Fibroblast of lung (primary cell): ENCODE data around the gene CD200R1L. TPM values are rescaled to one million over a fixed set of nuclear protein-coding genes. Genes with fewer than 3 reads are reported as not detected.

ENCODE experiments used
- DNase-seq, 2 donors: peaks; one replicate each; pipeline versions ENCODE4 v3.0.0 to v3.0.0-alpha.2; 2010; ENCODE audit warnings: low read depth in 2 of 2
- H2AFZ ChIP-seq: 2 replicates; pipeline ENCODE4 v1.5.1; 2012; ENCODE audit warnings: low read length, control low read depth, inconsistent platforms
- H3K27ac ChIP-seq: 2 replicates; pipeline ENCODE4 v1.5.1; 2011; ENCODE audit warnings: low read length, control low read depth; ENCODE audit not compliant: insufficient read depth
- H3K27me3 ChIP-seq: 2 replicates; pipeline ENCODE4 v1.5.1; 2011; ENCODE audit warnings: mild to moderate bottlenecking, low read length; ENCODE audit not compliant: control insufficient read depth, insufficient read depth
- H3K36me3 ChIP-seq: 2 replicates; pipeline ENCODE4 v1.5.1; 2011; ENCODE audit warnings: low read length; ENCODE audit not compliant: control insufficient read depth, insufficient read depth
- H3K4me1 ChIP-seq: 2 replicates; pipeline ENCODE4 v1.5.1; 2011; ENCODE audit warnings: low read length; ENCODE audit not compliant: control insufficient read depth, insufficient read depth; ENCODE audit errors: extremely low read depth
- H3K4me2 ChIP-seq: 2 replicates; pipeline ENCODE4 v1.5.1; 2011; ENCODE audit warnings: low read length, control low read depth; ENCODE audit not compliant: insufficient read depth; ENCODE audit errors: extremely low read depth
- H3K4me3 ChIP-seq, 4 experiments: fragments of 200-600 bp in 1 of 4; sonication (generic) in 1 of 4; replicated peaks in 1 of 4; 2 replicates each; pipeline ENCODE4 v1.5.1; 2011 to 2016; ENCODE audit warnings: low read length in 4 of 4, low read depth in 3 of 4, mild to moderate bottlenecking in 3 of 4, control low read depth in 2 of 4, inconsistent platforms in 1 of 4, mixed read lengths in 1 of 4; ENCODE audit not compliant: insufficient read depth in 1 of 4; ENCODE audit errors: control extremely low read depth in 1 of 4
- H3K79me2 ChIP-seq: 2 replicates; pipeline ENCODE4 v1.5.1; 2012; ENCODE audit warnings: mild to moderate bottlenecking, low read length, inconsistent platforms; ENCODE audit not compliant: control insufficient read depth, insufficient read depth
- H3K9ac ChIP-seq: 2 replicates; pipeline ENCODE4 v1.5.1; 2011; ENCODE audit warnings: mild to moderate bottlenecking, low read length, control low read depth; ENCODE audit not compliant: insufficient read depth
- H3K9me3 ChIP-seq: 2 replicates; pipeline ENCODE4 v1.5.1; 2012; ENCODE audit warnings: low read depth, low read length; ENCODE audit not compliant: control insufficient read depth, insufficient read depth
- H4K20me1 ChIP-seq: 2 replicates; pipeline ENCODE4 v1.5.1; 2011; ENCODE audit warnings: low read length; ENCODE audit not compliant: control insufficient read depth, insufficient read depth; ENCODE audit errors: extremely low read depth
- CTCF ChIP-seq, 2 donors: IDR thresholded peaks in 1 of 2; conservative IDR thresholded peaks in 1 of 2; 1 replicate in 1 of 2; 2 replicates in 1 of 2; pipeline ENCODE4 v1.5.1; 2011 to 2012; ENCODE audit warnings: low read length in 2 of 2, control low read depth in 1 of 2, inconsistent platforms in 1 of 2, low read depth in 1 of 2, mild to moderate bottlenecking in 1 of 2
- EZH2 ChIP-seq: IDR thresholded peaks from 2 replicates; pipeline ENCODE4 v1.5.1; 2012; ENCODE audit warnings: low read length, control low read depth, mild to moderate bottlenecking; ENCODE audit errors: missing control alignments
- polyA plus RNA-seq, 2 donors: library from polyadenylated mRNA; depleted of rRNA in 1 of 2; stranded (reverse) in 1 of 2; unstranded in 1 of 2; fragments of >200 nt; gene quantifications; 2 replicates each; pipeline ENCODE4 v1.2.1, GENCODE V29; 2011 to 2012; ENCODE audit warnings: missing spikeins in 1 of 2
- total RNA-seq: library from RNA; depleted of rRNA; stranded (reverse); fragments of >200 nt; gene quantifications from 2 replicates; pipeline ENCODE4 v1.2.1, GENCODE V29; 2014

CD200R1L gene
- total and polyA plus RNA-seq, 2 donors (not counting 1 experiment from before 2014, with no cell fraction given): not detected

GRCh38 chr3:112847692-112848091 lies 1.0 kb upstream of the CD200R1L start:
- Histone ChIP-seq H3K4me1 (no peaks in the 10 kb centered on the region), H3K27ac (no peak overlapping the region), H3K9ac (no peak overlapping the region), H3K9me3 (no peaks in the 10 kb centered on the region), H3K4me3 (no peak overlapping the region), H4K20me1 (no peaks in the 10 kb centered on the region), H3K4me2 (no peak overlapping the region), H3K79me2 (no peaks in the 10 kb centered on the region), H3K27me3 (no peaks in the 10 kb centered on the region), H3K36me3 (no peaks in the 10 kb centered on the region), H2AFZ (no peak overlapping the region)
- DNase-seq: no peak
- no peak for TF ChIP-seq EZH2
- no peak for TF ChIP-seq CTCF (conservative IDR thresholded peaks at IDR 0.05 in 1 of 2, IDR thresholded peaks at IDR 0.05 in 1 of 2; ENCODE audit: low read depth in 1 of 2, low read length in 2 of 2)

GRCh38 chr3:112845772-112846171 lies 892 bp downstream of the CD200R1L start:
- no peaks in the 10 kb centered on the region for H3K79me2 ChIP-seq
- H2AFZ ChIP-seq: no peak overlapping the region
- H3K36me3 ChIP-seq: no peaks in the 10 kb centered on the region
- H3K9ac ChIP-seq: no peak overlapping the region
- no peak overlapping the region for H3K4me2 ChIP-seq
- DNase-seq: no peak
- H3K27ac ChIP-seq: no peak overlapping the region
- no peaks in the 10 kb centered on the region for H3K9me3 ChIP-seq
- H3K4me1 ChIP-seq: no peaks in the 10 kb centered on the region
- H3K4me3 ChIP-seq: no peak overlapping the region
- no peaks in the 10 kb centered on the region for H3K27me3 ChIP-seq
- TF ChIP-seq EZH2 (no peak), CTCF (conservative IDR thresholded peaks at IDR 0.05 in 1 of 2, IDR thresholded peaks at IDR 0.05 in 1 of 2; ENCODE audit: low read depth in 1 of 2, low read length in 2 of 2) (no peak)
- H4K20me1 ChIP-seq: no peaks in the 10 kb centered on the region

GRCh38 chr3:112829046-112829445 lies 17.6 kb downstream of the CD200R1L start:
- DNase-seq: no peak
- H3K27ac ChIP-seq: no peak overlapping the region
- H3K4me1 ChIP-seq: no peaks in the 10 kb centered on the region
- no peak overlapping the region for H3K4me2 ChIP-seq
- H4K20me1 ChIP-seq: no peaks in the 10 kb centered on the region
- no peaks in the 10 kb centered on the region for H3K79me2 ChIP-seq
- H3K9me3 ChIP-seq: no peaks in the 10 kb centered on the region
- no peak overlapping the region for H3K9ac ChIP-seq
- no peak overlapping the region for H2AFZ ChIP-seq
- no peaks in the 10 kb centered on the region for H3K36me3 ChIP-seq
- TF ChIP-seq EZH2 (no peak), CTCF (conservative IDR thresholded peaks at IDR 0.05 in 1 of 2, IDR thresholded peaks at IDR 0.05 in 1 of 2; ENCODE audit: low read depth in 1 of 2, low read length in 2 of 2) (no peak)
- no peaks in the 10 kb centered on the region for H3K27me3 ChIP-seq
- no peak overlapping the region for H3K4me3 ChIP-seq
